NCI-H1436 (cell line): ENCODE data around the gene SUFU.

Experiments
- DNase-seq: peaks from one replicate; lab custom pipeline; 2025; lab: John Stamatoyannopoulos, UW

Gene SUFU

GRCh38 chr10:102619281-102619981 is 115.7 kb downstream of the SUFU start:
- DNase-seq = no peak

- DNase-seq = no peak
These were observed 116.4 kb downstream of the SUFU start for GRCh38 chr10:102620138-102620590.

DNA sequence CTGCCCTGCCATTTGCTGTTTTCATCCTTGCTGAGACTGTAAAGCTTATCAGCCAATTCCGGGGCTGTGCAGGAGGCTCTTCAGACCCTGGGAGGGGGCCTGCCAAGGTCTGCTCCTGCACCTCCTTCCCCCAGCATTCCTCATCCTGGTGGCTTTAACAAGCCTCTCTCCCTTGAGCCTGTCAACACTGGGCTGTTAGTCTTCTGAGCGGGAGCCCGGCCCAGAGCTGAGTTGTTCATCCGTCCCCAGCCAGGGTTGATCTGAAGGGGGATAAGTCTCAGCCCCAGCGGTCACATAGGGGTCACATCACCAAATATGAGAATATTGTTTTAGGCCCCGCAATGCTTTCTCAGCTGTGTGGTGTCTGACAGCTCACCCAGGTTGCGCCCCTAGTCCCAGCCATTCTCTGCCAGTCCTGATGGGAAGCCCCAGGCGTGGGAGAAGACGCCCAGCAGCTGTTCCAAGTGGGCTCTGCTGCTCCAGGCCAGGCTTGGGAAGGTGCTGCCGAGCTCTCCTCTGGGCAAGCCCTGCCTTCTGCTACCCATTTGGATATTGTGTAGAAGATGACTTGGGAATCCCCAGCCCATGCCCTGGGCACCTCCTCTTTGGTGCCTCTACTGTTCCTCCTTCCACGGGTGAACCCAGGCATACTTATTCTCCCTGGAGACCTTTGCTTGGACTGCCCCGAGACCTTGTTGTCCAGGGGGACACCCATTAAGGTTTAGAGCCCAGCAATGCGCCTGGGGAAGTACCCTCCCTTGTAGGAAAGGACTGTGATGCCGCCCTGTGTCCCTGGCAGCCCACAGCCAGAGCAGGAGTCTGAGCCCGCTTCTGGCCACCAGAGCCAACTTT is 117.0 kb downstream of the SUFU start:
- DNase-seq = no peak

DNA sequence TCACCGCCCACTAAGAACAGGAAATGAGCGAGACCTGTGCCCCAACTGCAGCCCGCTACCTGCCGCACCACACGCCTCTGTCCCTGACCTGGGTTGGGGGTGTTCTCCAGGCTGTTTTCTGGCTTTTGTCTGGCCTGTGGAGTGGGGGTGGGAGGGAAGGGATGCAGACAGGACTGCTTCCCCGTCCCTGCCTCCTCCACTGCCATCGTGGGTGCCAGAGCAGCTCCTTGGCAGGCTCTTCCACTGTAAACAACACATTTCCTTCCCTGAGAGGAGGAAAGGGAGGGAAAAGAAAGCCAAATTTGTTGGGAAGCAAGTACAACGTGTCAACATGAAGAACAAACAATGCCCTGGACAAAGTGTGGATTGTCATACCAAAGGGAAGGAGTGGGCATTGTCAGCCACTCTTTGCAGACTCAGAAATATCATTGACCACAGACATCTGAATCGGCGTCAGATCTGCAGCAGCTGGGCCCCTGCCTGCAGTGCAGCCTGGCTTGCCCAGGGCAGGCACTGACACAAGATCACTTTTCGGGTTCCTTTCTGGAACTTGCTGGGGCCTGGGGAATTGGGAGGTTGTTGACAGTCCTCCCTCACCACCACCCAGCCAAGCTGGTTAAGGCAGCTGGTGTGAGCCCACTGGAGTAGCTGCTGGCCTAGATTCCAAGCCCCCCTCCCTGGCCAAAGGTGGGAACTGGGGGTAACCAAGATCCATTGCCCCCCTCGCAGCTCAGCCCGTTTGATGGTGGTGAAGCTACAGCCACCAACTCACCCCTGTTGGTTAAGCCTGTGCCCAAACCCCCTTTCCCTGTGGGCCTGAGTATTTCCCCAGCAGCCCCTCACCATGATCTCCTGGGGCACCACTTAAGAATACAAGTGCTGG is 117.9 kb downstream of the SUFU start:
- no peak for DNase-seq

DNA sequence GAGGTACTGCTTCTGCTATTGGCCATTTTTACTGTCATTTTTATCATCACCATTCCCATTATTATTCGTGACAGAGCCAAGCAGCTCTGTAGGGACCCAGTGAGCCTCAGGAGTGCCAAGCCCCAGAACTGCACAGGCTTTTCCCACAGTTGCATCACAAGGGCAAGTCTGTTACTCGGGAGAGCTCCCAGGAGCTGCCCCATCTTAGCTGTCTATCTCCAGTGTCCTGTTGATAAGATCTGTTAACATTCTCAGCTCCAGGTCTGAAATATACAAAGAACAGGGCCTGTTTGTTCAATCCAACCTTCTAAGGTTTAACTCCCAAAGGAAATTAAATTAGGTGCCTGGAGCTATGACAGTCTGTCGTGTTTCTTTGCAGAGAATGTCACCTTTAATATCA is 120.3 kb downstream of the SUFU start:
- no peak for DNase-seq

DNA sequence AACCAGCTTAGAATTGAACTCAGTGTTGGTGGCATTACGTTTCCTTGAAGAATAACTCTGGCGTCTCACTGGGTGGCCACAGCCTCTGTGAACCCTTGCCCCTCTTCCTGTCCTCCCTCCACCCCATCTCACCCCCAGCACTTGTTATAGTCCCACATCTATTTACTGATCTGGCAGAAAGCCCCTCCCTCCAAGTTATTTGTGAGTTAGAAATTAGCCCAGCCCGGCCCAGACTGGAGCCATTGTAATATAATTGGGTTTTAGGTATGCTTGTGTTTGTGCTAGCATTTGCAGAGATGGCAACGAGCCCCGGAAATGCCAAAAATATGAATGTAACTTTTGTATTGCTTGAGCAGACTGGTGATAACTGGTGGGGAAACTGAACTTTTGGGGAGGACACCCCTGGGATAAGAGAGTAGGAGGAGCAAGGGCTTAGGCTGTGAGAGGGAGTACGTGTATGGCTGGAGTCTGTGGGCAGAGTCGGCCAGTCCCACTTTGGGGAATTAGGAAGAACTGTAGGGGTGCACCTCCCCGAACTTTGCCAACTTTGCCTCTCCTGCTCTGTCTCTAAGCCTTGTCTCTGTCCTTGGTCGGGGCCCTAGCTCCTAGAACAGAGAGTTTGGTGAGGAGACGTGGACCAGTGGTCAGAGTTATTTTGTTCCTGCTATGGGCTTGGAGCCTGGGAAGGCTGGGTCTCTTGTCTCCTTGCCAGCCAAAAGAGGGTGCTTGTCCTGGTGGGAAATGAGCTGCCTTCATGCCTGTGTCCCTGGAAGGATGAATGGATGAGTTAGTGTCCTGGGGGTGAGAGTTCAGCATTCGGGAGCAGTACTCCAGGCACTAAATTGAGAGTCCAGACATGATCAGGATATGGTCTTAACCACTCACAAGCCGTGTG is 121.2 kb downstream of the SUFU start:
- no peak for DNase-seq

DNA sequence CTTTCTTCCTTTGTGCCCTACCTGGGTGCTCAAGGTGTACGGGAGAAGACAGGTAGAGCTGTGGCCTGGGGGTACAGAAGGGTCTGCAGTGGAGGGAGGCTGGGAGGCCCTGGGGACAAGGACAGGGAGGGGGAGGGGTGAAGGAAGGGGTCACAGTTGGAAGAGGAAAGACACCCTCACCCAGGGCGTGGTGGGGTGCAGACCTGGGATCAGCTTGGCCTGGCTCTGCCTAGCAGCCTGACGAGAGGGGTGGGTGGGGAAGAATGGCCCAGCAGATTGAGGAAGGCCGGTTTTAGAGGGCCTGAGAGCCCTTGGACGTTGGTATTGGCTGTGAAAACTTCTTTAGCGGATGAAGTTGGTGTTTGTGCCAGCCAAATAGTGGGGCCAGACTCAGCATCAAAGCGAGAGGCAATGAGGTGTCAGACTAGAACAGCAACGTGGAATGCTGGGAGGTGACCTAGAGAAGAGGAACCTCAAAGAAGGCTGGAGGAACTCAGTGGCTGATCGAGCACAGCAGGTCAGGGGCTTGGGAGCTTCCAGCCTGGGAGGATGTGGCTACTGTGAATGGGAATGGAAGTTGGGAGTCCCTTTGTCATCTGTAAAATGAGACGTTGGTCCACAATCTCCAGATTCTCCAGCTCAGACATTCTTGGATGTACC is 122.4 kb downstream of the SUFU start:
- no peak for DNase-seq

DNA sequence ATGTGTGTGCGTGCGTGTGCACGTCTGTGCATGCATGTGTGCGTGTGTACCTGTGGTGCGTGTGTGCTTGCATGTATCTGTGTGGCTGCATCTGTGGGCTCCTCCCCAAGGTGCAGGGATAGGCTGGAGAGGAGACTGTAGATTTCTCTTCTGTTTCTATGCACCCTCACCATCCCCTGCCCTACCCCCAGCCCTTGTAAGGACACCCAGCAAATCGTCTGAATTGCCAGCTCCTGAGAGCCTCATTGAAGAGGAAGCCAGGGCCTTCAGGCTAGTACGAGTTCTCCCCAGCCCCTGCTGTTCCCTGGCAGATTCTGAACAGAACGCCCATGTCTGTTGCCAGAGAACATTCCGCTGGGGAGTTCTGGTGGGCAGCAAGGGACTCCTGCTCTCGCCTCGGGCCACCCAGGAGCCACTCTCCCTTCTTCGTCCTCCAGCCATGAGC is 123.5 kb downstream of the SUFU start:
- DNase-seq = no peak

DNA sequence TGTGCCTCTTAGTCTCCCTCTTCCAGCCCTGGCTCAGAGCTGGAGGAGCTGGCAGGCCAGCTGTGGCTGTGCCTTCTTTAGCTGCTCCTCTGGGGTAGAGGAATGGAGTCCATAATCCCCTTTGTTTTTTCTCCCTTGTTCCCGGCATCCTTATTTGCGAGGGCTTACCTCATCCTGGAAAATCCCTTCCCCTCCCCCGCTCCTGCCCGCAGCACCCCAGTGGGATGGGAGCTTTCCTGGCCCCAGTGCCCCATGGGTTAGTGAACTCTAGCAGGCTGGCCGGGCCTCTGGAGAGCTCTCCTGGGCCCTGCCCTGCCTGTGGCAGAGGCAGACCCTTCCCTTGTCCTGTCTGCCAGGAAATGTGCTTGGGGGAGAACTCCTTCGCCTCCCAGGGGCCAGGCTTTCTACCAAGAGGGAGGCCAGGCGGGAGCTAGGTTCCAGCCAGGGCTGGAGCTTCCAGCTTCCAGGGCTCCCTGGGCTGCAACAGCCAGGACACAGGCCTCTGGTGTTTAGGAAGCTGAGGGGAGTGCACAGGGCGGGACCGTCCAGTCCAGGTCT is 124.0 kb downstream of the SUFU start:
- DNase-seq = no peak

GRCh38 chr10:102628451-102628911 is 124.7 kb downstream of the SUFU start:
- DNase-seq = no peak

- DNase-seq = no peak
These were observed 126.2 kb downstream of the SUFU start for GRCh38 chr10:102629661-102630614.

DNA sequence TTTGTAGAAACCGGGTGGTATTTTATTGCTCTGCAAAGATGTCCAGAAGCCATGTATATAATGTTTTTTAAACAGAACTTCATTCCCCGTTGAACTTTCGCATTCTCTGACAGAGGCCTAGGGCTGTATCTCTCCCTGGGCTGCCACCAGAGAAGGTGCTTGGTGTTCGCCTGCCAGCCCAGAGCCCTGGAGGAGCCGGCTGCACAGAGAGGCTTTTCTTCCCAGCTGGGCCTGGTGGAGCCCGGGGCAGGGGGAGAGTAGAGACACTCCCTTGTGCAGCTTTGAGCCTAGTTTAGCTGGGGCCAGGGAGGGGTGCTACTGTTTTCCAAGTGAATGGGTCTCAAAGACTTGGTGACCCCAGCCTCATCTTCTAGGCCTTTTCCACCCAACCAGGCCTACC is 126.9 kb downstream of the SUFU start:
- no peak for DNase-seq

- no peak for DNase-seq
These were observed 128.0 kb downstream of the SUFU start for GRCh38 chr10:102631525-102632393.

DNA sequence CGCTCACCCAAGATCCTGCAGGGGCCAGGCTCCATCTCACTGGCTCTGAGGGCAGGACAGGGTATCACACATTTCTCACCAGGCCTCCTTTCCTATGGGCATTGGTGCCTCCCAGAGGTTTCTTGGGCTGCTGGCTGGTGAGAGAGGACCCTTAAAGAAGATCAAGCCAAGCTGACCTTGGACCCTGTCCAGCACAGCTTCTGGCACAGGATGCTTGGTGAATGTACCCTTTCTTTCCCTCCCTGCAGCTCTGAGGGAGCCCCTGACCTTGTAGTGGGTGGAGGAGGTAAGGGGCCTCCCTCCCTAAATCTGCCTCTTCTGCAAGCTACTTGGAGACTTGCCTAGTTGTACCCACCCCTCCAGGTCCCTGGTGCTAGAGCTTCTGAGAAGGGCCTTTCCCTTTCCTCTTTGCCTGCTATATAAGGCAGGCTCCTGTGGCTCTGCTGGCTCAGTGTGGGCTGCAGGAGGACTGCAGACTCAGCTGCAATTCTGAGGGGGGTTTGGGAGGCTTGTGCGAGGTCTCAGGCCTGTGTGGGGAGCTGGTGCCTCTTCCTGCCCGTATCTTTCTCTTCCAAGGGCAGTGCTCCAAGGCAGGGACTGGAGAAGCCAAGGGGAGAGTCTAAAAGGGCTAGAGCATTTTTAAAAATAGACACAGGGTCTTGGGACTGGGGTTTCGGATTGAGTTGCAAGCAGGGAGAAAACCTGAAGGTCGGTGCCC is 128.8 kb downstream of the SUFU start:
- DNase-seq = no peak

- no peak for DNase-seq
These were observed 129.5 kb downstream of the SUFU start for GRCh38 chr10:102633287-102633686.

GRCh38 chr10:102633848-102634247 is 130.1 kb downstream of the SUFU start:
- DNase-seq = no peak

DNA sequence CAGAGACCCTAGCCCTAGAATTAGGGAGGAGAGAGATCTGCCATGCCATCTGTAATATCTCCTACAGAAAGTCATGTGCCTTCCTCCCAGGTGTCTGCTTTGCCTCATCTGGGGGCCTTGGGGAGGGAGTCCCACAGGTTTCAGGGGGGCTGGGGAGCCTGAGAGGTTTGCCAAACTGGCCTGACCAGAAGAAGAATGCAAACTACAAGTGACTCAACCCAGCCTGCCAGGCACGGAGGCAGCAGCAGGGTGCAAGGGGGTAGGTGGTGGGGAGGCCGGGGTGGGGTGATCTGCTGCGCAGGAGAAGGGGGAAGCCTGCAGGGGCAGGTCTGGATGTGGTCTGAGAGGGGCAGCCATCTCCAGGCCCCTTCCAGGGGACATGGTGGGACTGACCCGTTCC is 130.9 kb downstream of the SUFU start:
- DNase-seq = no peak
